GM18867 (cell line): ENCODE data around the gene PTPRN.
A peak's percentile ranks its signal among the peaks of the same experiment; 100 is the strongest.
"Not testable (repeated sequence)": the region's sequence is repeated elsewhere in the genome, so short reads cannot be mapped to it uniquely, and the experiment has no call there.

ENCODE experiments used
- ATAC-seq: cut with Tn5 transposase; IDR thresholded peaks from one replicate; pipeline ENCODE4 v1.9.1; 2021; ENCODE audit warnings: mild to moderate bottlenecking, moderate library complexity; ENCODE audit not compliant: unreplicated experiment

The PTPRN gene

GRCh38 chr2:219309278-219309677, at the start of gene PTPRN:
PTPRN (minus strand) TSS chr2:219309401; CDS start chr2:219309332, 69 bp downstream.
- no peak for ATAC-seq

- no peak for ATAC-seq
These were observed 49.2 kb upstream of the PTPRN start for GRCh38 chr2:219358170-219359075.

DNA sequence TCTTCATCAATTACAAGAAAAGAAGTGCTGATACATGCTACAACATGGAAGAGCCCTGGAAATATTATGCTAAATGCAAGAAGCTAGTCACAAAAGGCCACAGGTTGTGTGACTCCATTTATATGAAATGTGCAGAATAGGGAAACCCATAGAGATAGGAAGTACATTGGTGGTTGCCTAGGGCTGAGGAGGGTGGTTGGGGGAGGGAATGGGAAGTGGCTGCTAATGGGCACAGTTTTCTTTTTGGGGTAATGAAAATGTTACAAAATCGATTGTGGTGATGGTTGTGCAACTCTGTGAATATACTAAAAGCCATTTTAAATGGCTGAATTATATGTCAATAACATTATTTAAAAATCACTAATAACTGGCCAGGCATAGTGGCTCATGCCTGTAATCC, 47.6 kb upstream of the PTPRN start:
- ATAC-seq, result no peak

DNA sequence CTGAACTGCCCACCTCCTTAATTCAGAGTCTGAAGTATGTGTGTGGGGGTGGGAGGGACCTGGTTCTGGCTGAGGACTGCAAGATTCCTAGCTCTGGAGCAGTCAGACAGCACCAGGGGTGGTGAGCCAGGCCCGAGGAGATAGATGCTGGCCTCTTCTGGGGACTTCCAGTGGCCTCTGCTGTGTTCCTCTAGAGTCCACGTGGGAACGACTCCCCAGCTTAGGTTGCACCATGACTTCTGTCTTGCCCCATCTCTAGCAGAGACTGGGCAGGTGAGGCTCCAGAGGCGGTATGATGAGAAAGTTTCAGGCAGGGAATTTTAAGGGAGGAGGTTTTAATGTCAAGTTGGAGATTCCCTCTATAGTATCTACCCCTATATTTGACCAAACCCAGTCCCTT, 45.4 kb upstream of the PTPRN start:
- ATAC-seq, result no peak

DNA sequence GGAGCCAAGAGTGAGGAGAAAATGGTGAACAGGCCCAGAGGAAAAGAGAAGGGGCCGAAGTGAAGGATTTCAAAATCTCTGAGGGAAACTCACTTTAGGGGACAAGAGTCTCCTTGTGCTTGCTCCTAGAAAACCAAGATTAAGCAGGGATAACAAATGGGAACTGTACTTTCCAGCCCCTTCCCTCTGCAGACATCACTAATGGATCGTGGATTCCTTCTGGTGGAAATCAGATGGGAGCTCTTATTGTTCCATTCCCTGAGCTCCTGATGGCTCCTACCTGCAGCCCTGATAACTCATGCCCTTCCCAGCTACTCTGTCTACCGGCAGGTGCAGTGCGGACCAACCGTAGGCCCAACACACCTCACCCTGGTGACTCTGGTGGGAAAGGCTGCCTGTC, 43.9 kb upstream of the PTPRN start:
- ATAC-seq, result no peak

- peak; percentile 58 for ATAC-seq
These were observed 43.3 kb upstream of the PTPRN start for GRCh38 chr2:219352448-219353023.

GRCh38 chr2:219350710-219351221, 41.6 kb upstream of the PTPRN start:
- no peak for ATAC-seq

DNA sequence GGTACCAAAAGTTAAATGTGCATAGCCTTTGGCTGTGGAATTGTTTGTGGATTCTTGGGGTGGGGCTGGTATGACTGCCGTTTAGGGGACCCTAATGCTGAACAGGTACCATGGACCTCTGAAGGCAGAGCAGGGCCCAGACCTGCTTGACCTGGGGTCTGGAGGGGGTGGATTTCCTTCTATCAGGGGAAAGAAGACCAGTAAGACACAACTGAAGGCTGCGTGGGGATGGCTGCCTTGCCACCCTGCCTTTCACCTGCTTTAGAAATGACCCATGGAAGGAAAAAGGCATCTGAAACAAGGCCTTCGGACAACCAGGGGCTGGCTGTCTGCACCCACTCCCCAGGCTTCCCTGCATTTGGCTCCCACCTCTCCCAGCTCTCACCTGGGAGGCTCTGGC, 41.0 kb upstream of the PTPRN start:
- no peak for ATAC-seq

DNA sequence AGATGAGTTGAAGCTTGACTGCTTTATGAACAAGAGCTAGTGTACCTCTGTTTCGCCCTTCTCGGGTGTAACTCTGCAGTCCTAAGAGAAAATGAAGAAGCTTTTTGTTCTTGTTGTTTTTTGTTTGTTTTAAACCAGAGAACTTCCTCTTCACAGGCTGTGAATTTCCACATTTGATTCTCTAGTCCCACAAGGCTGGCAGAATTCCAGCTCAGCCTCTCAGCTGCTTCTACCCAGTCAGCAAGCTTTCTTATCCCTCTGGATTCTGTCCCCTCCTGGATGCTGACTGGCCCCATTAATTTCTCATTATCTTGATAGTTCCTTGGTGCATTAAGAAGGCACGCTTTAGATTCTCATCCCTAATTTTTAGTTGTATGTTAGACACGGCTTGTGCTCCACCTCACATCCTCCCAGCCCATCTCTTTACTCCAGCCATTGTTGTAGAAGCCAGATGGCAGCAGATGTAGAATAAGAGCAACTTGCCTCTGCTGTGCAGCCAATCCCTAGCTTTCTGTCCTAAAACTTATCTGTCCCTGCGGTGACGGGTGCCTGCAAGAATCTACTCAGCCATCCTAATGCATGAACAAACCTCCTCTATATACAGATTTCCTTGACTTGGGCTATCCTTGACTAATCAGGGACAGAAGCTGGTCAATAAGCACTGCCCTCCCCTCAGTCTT, 35.7 kb upstream of the PTPRN start:
- ATAC-seq, result no peak

DNA sequence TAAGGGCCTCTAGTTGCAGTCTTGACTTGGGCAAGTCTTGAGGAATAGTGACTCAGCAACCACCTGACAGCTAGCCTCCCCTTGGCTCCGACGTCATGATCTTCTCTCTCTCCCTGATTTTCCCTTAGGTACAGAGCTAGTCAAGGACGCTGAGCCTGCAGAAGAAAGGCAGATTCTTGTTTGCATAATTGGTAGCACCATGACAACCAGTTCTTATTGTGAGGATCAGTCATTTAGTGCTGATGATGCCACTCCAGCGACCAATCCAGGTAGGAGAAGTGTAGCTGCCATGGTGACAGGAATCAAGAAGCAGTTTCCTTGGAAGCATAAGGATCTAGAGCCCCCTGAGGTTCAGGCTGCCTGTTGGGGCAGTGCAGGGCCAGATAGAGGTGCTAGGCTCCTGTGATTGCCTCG, 26.2 kb upstream of the PTPRN start:
- ATAC-seq, result no peak

- ATAC-seq, result no peak
These were observed 24.9 kb upstream of the PTPRN start for GRCh38 chr2:219334076-219334475.

GRCh38 chr2:219332542-219332941, 23.3 kb upstream of the PTPRN start, which contains the start of gene RESP18:
RESP18 (minus strand) TSS chr2:219332744.
- ATAC-seq, result no peak

GRCh38 chr2:219331560-219332213, 22.5 kb upstream of the PTPRN start:
- no peak for ATAC-seq

GRCh38 chr2:219327719-219328118, 18.5 kb upstream of the PTPRN start:
- no peak for ATAC-seq

DNA sequence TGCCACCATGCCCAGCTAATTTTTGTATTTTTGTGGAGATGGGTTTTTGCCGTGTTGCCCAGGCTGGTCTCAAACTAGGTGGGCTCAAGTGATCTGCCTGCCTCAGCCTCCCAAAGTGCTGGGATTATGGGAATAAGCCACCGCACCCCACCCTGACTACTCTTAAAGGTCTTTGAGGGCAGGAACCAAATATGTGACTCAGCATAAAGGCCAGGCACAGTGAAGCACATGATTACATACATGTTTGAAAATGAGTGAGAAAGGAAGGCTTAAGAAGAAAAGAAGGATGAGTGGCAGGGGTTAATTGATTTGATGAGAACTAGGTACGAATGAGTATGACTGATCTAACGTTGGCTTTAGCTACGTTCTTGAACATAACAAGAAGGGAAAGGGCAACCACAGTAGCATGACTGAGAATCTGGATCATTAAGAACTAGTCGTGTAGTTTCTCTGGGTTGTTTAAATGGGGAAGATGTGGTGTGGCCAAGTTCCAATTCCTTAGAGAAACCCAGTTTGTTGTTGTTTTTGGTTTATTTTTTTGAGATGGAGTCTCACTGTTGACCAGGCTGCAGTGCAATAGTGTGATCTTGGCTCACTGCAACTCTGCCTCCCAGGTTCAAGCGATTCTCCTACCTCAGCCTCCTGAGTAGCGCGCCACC, 16.6 kb upstream of the PTPRN start:
- ATAC-seq, result no peak

DNA sequence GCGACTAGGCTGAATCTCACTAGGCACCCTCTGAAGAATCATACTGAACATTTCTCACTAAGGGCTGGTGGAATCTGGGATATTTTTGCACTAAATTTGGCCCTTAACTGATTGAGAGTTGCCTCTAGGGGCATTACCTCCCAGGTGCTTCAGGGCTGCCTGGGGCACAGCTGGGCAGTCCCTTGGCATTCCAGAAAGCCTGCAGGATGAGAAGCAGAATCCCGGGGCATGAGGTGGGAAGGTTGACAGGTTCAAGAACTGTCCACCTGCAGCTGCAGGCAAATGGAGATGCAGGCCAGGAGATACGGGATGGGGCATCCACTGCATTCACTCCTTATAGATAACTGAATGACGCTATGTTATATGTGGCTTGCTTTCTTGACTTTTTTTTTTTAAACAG, 15.9 kb upstream of the PTPRN start:
- ATAC-seq, result no peak

- no peak for ATAC-seq
These were observed 14.2 kb upstream of the PTPRN start for GRCh38 chr2:219323434-219323833.

DNA sequence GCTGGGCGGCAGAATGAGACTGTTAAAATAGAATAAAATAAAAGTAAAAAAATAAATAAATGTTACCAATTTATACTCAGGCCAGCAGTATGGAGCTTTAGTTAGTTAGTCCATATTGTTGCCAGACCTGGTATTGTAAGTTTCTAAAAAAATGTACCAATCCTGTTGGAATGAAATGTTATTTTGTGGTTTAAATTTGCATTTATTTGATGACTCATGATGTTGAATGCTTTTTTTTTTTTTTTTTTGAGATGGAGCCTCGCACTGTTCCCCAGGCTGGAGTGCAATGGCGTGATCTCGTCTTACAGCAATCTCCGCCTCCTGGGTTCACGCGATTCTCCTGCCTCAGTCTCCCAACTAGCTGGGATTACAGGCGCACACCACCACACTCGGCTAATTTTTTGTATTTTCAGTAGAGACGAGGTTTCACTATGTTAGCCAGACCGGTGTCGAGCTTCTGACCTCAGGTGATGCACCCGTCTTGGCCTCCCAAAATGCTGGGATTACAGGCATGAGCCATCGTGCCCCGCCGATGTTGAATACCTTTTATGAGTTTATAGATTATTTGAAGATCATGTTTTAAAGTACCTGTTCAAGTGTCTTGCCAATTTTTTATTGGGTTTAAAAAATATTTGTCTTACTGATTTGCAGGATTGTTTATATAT, 5.7 kb upstream of the PTPRN start:
- no peak for ATAC-seq

GRCh38 chr2:219312683-219313263, 3.6 kb upstream of the PTPRN start:
- ATAC-seq, result not testable (repeated sequence)
